ENCODE data around the gene TOX2. TPM values are rescaled to one million over a fixed set of nuclear protein-coding genes. Genes with fewer than 3 reads are reported as not detected.
A peak's percentile ranks its signal among the peaks of the same experiment; 100 is the strongest.

TOX2 gene
- total RNA-seq, 5 donors from 2014 or later (not counting 1 experiment from before 2014, with no cell fraction given) = 0.38 to 3.0 (median 1.6) TPM

- peak overlapping the region in 1 of 2 donors; percentile 75 for H3K27ac Mint-ChIP-seq
- ATAC-seq (replicated peaks in 1 of 4) = no peak
- H3K4me3 Mint-ChIP-seq = no peak overlapping the region
- H3K9me3 Mint-ChIP-seq = peaks cover 0 to 4% (median 0%) of the 10 kb centered on the region in 3 donors
- DNase-seq = peak in 1 of 35 experiments; percentile 15
- Histone ChIP-seq H3K36me3 (ENCODE audit: control insufficient read depth in 2 of 2, extremely low read depth in 1 of 2, insufficient read depth in 1 of 2, low read length in 1 of 2) (peaks cover 0 to 7% of the 10 kb centered on the region in 2 donors), H3K9me3 (no peaks in the 10 kb centered on the region), H3K27ac (ENCODE audit: low read length) (no peak overlapping the region), H3K27me3 (replicated peaks in 1 of 2; ENCODE audit: control insufficient read depth in 2 of 2, extremely low read depth in 1 of 2, insufficient read depth in 2 of 2, low read length in 1 of 2) (peaks cover 0 to 23% of the 10 kb centered on the region in 2 experiments), H3K4me3 (ENCODE audit: control insufficient read depth in 1 of 2, extremely low read depth in 1 of 2, low read length in 1 of 2) (no peak overlapping the region), H3K4me1 (ENCODE audit: control insufficient read depth in 1 of 2, extremely low read depth in 1 of 2, insufficient read depth in 2 of 2, low read length in 2 of 2) (peaks cover 29 to 48% of the 10 kb centered on the region in 2 experiments)
- CTCF ChIA-PET = no interaction called here
- peaks cover 0 to 7% of the 10 kb centered on the region in 2 donors for H3K27me3 Mint-ChIP-seq
- no peaks in the 10 kb centered on the region for H3K36me3 Mint-ChIP-seq
- H3K4me1 Mint-ChIP-seq = peaks cover 49 to 70% (median 51%) of the 10 kb centered on the region in 3 donors
- POLR2A ChIA-PET = no interaction called here
- WGBS (ENCODE audit: insufficient coverage) = 95% methylated on average over 11 of the region's 20 CpGs
Measured at GRCh38 chr20:44065401-44066340, 151.0 kb downstream of the TOX2 start.

DNA sequence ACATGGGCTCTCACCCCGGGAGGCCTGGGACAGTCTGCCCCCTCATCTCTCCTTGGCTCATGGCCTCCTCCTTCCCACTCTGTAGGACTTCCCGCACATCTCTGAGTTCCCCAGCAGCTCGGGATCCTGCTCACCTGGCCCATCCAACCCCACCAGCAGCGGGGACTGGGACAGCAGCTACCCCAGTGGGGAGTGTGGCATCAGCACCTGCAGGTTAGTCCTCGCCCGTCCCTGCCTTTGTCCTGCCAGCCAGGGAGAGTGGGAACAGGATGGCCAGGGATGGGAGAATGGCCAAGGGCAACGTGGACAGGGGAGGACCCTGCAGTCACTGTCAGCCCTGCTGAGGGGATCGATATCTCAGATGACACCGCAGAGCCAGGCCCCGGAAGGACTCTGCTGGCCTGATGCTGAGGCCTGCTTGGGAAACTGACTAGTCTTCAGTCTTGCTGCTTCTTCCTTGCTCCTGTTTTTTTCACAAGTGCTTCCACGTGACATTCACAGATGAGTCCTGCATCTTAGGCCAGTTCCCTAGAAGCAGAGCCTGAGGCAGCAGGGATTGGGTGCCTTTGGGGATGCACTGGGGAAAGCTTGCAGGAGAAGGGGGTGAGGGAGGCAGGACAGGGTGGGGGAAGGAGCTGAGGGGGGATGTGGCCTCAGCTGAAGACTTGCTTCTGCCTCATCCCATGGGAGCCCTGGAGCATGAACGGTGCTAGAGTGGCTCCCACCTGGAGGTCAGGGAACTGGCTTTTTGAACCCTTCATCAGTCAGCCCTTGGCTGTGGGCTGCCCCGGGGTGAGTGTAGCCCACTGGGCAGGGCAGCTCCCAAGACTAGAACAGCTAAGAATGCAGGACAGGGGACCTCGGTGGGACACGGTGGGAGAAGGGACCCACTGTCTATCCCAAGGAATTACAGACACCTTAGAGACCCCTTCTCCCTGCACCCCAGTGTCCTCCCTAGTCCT lies 152.3 kb downstream of the TOX2 start:
- Mint-ChIP-seq H3K27me3 (peaks cover 0 to 8% of the 10 kb centered on the region in 2 donors), H3K4me1 (peaks cover 55 to 70% (median 57%) of the 10 kb centered on the region in 3 donors), H3K27ac (peak overlapping the region; percentile 97 to 99), H3K4me3 (peak overlapping the region in 1 of 3 donors; percentile 81), H3K9me3 (peaks cover 0 to under 1% (median 0%) of the 10 kb centered on the region in 3 donors), H3K36me3 (no peaks in the 10 kb centered on the region)
- CTCF ChIA-PET = no interaction called here
- H3K9me3 ChIP-seq = no peaks in the 10 kb centered on the region
- H3K27ac ChIP-seq (ENCODE audit: low read length) = no peak overlapping the region
- 97% methylated on average over 12 of the region's 15 CpGs for WGBS (ENCODE audit: insufficient coverage)
- ATAC-seq (replicated peaks in 1 of 4) (no peak), DNase-seq (peak in 1 of 35 experiments; percentile 23)
- no peak overlapping the region for H3K4me3 ChIP-seq (ENCODE audit: control insufficient read depth in 1 of 2, extremely low read depth in 1 of 2, low read length in 1 of 2)
- H3K36me3 ChIP-seq (ENCODE audit: control insufficient read depth in 2 of 2, extremely low read depth in 1 of 2, insufficient read depth in 1 of 2, low read length in 1 of 2) = peaks cover 0 to 7% of the 10 kb centered on the region in 2 donors
- H3K27me3 ChIP-seq (replicated peaks in 1 of 2; ENCODE audit: control insufficient read depth in 2 of 2, extremely low read depth in 1 of 2, insufficient read depth in 2 of 2, low read length in 1 of 2) = peaks cover 0 to 28% of the 10 kb centered on the region in 2 experiments
- POLR2A ChIA-PET = no interaction called here
- peaks cover 38 to 60% of the 10 kb centered on the region in 2 experiments for H3K4me1 ChIP-seq (ENCODE audit: control insufficient read depth in 1 of 2, extremely low read depth in 1 of 2, insufficient read depth in 2 of 2, low read length in 2 of 2)

- Histone ChIP-seq H3K27me3 (replicated peaks in 1 of 2; ENCODE audit: control insufficient read depth in 2 of 2, extremely low read depth in 1 of 2, insufficient read depth in 2 of 2, low read length in 1 of 2) (peaks cover 0 to 28% of the 10 kb centered on the region in 2 experiments), H3K4me1 (ENCODE audit: control insufficient read depth in 1 of 2, extremely low read depth in 1 of 2, insufficient read depth in 2 of 2, low read length in 2 of 2) (peaks cover 44 to 66% of the 10 kb centered on the region in 2 experiments), H3K9me3 (no peaks in the 10 kb centered on the region), H3K36me3 (ENCODE audit: control insufficient read depth in 2 of 2, extremely low read depth in 1 of 2, insufficient read depth in 1 of 2, low read length in 1 of 2) (peaks cover 0 to 7% of the 10 kb centered on the region in 2 donors), H3K27ac (ENCODE audit: low read length) (peak overlapping the region; percentile 94), H3K4me3 (ENCODE audit: control insufficient read depth in 1 of 2, extremely low read depth in 1 of 2, low read length in 1 of 2) (no peak overlapping the region)
- WGBS (ENCODE audit: insufficient coverage) = 98% methylated on average over 11 of the region's 15 CpGs
- H3K36me3 Mint-ChIP-seq = no peaks in the 10 kb centered on the region
- no peaks in the 10 kb centered on the region for H3K9me3 Mint-ChIP-seq
- H3K4me3 Mint-ChIP-seq = peak overlapping the region in 2 of 3 donors; percentile 36 to 81
- POLR2A ChIA-PET = no interaction called here
- H3K27ac Mint-ChIP-seq = peak overlapping the region; percentile 97 to 99
- H3K27me3 Mint-ChIP-seq = peaks cover 0 to 8% of the 10 kb centered on the region in 2 donors
- DNase-seq = peak in 1 of 35 experiments; percentile 23
- CTCF ChIA-PET = no interaction called here
- ATAC-seq (replicated peaks in 1 of 4) = no peak
- H3K4me1 Mint-ChIP-seq = peaks cover 62 to 73% (median 63%) of the 10 kb centered on the region in 3 donors
Measured at GRCh38 chr20:44067650-44068081, 153.0 kb downstream of the TOX2 start.

- Histone ChIP-seq H3K36me3 (ENCODE audit: control insufficient read depth in 2 of 2, extremely low read depth in 1 of 2, insufficient read depth in 1 of 2, low read length in 1 of 2) (peaks cover 0 to 7% of the 10 kb centered on the region in 2 donors), H3K27me3 (replicated peaks in 1 of 2; ENCODE audit: control insufficient read depth in 2 of 2, extremely low read depth in 1 of 2, insufficient read depth in 2 of 2, low read length in 1 of 2) (peaks cover 0 to 28% of the 10 kb centered on the region in 2 experiments), H3K27ac (ENCODE audit: low read length) (peak overlapping the region; percentile 94), H3K4me3 (ENCODE audit: control insufficient read depth in 1 of 2, extremely low read depth in 1 of 2, low read length in 1 of 2) (peak overlapping the region; percentile 51 to 52), H3K9me3 (no peaks in the 10 kb centered on the region), H3K4me1 (ENCODE audit: control insufficient read depth in 1 of 2, extremely low read depth in 1 of 2, insufficient read depth in 2 of 2, low read length in 2 of 2) (peaks cover 49 to 75% of the 10 kb centered on the region in 2 experiments)
- CTCF ChIA-PET = interaction anchor here in 1 of 2 donors (0.9 to 1.5 kb wide), 3 partner anchors 10 to 12 kb away, joined by 3 to 10 read pairs (median 3); no protein-coding TSS in a partner anchor
- DNase-seq (peak in 9 of 35 experiments; percentile 9 to 48 (median 23)), ATAC-seq (replicated peaks in 1 of 4) (peak in 3 of 4 experiments; percentile 16 to 31 (median 22))
- Mint-ChIP-seq H3K4me1 (peaks cover 71 to 82% (median 72%) of the 10 kb centered on the region in 3 donors), H3K4me3 (peak overlapping the region; percentile 76 to 83 (median 81)), H3K9me3 (no peaks in the 10 kb centered on the region), H3K36me3 (no peaks in the 10 kb centered on the region), H3K27me3 (peaks cover 0 to 8% of the 10 kb centered on the region in 2 donors), H3K27ac (peak overlapping the region; percentile 97 to 99)
- POLR2A ChIA-PET = interaction anchor here (0.6 to 1.0 kb wide), 3 partner anchors 116 to 450 kb away, joined by 3 to 5 read pairs (median 4); no protein-coding TSS in a partner anchor
- 84% methylated on average over 9 of the region's 30 CpGs for WGBS (ENCODE audit: insufficient coverage)
Measured at GRCh38 chr20:44068316-44069201, 153.9 kb downstream of the TOX2 start.

GRCh38 chr20:44069203-44070011 lies 154.8 kb downstream of the TOX2 start:
- ChIA-PET CTCF (interaction anchor here in 1 of 2 donors (0.5 to 1.5 kb wide), 4 partner anchors 10 to 14 kb away, joined by 3 to 10 read pairs (median 3); no protein-coding TSS in a partner anchor), POLR2A (interaction anchor here (0.6 to 1.0 kb wide), 3 partner anchors 117 to 449 kb away, joined by 3 to 5 read pairs (median 4); no protein-coding TSS in a partner anchor)
- 0% methylated on average over 14 of the region's 26 CpGs for whole genome bisulfite sequencing (ENCODE audit: insufficient coverage)
- H3K27me3 Mint-ChIP-seq = peaks cover 0 to 8% of the 10 kb centered on the region in 2 donors
- peak; percentile 59 to 68 (median 67) for ATAC-seq (replicated peaks in 1 of 4)
- no peaks in the 10 kb centered on the region for H3K36me3 Mint-ChIP-seq
- Histone ChIP-seq H3K4me1 (ENCODE audit: control insufficient read depth in 1 of 2, extremely low read depth in 1 of 2, insufficient read depth in 2 of 2, low read length in 2 of 2) (peaks cover 56 to 82% of the 10 kb centered on the region in 2 experiments), H3K27ac (ENCODE audit: low read length) (peak overlapping the region; percentile 94), H3K4me3 (ENCODE audit: control insufficient read depth in 1 of 2, extremely low read depth in 1 of 2, low read length in 1 of 2) (peak overlapping the region; percentile 51 to 52), H3K9me3 (no peaks in the 10 kb centered on the region), H3K27me3 (replicated peaks in 1 of 2; ENCODE audit: control insufficient read depth in 2 of 2, extremely low read depth in 1 of 2, insufficient read depth in 2 of 2, low read length in 1 of 2) (peaks cover 0 to 28% of the 10 kb centered on the region in 2 experiments), H3K36me3 (ENCODE audit: control insufficient read depth in 2 of 2, extremely low read depth in 1 of 2, insufficient read depth in 1 of 2, low read length in 1 of 2) (peaks cover 0 to 7% of the 10 kb centered on the region in 2 donors)
- no peaks in the 10 kb centered on the region for H3K9me3 Mint-ChIP-seq
- peak overlapping the region; percentile 76 to 83 (median 81) for H3K4me3 Mint-ChIP-seq
- peak overlapping the region; percentile 97 to 99 for H3K27ac Mint-ChIP-seq
- H3K4me1 Mint-ChIP-seq = peaks cover 80 to 90% (median 81%) of the 10 kb centered on the region in 3 donors
- DNase-seq = peak; percentile 50 to 93 (median 81)
